Measurements from ENCODE around the gene RASSF3.

The RASSF3 gene

DNA sequence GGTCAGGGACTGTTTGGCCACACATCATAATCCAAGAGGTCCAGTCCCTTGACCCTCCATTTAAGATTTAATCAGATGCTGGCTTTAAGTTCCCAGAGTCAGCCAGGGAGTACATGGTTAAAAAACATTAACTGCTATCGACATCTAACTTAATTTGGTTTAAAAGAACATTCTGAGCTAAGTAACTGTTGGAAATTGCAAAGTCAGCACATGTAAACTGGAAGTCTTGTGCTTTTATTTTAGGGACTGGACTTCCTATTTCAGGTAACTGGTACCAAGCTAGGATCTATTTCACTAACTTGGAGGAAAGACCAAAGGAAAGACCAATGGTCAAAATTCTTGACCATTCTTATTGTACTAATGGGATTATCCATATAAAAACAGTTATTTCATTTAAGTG, 108.4 kb downstream of the RASSF3 start:
- no peak overlapping the region for H3K4me3 ChIP-seq (ENCODE audit: low read depth, low read length)
- TF ChIP-seq, protein P1, sequence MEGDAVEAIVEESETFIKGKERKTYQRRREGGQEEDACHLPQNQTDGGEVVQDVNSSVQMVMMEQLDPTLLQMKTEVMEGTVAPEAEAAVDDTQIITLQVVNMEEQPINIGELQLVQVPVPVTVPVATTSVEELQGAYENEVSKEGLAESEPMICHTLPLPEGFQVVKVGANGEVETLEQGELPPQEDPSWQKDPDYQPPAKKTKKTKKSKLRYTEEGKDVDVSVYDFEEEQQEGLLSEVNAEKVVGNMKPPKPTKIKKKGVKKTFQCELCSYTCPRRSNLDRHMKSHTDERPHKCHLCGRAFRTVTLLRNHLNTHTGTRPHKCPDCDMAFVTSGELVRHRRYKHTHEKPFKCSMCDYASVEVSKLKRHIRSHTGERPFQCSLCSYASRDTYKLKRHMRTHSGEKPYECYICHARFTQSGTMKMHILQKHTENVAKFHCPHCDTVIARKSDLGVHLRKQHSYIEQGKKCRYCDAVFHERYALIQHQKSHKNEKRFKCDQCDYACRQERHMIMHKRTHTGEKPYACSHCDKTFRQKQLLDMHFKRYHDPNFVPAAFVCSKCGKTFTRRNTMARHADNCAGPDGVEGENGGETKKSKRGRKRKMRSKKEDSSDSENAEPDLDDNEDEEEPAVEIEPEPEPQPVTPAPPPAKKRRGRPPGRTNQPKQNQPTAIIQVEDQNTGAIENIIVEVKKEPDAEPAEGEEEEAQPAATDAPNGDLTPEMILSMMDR (IDR thresholded peaks at IDR 0.05; ENCODE audit: insufficient read depth, low read depth, low read length, missing control alignments): no peak
- DNase-seq (ENCODE audit: low read depth): no peak

DNA sequence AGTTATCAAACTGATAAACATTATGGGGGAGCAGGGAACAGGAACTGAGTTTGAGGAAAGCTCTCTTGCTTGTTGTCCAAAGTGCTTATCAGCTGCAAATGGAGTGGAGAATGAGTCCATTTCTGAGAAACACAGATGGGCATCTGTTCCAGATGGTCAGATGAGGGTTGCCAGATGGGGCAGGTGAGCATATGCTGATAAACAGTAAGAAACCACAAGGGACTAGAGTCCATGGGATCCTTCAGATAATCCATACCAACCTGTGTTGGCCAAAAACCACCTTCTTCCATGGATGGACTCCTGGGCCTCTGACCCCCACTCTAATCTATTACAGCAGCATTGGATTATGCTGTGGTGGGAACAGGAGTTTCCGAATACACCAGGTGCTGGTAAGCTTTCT, 110.6 kb downstream of the RASSF3 start:
- TF ChIP-seq, protein P1 (IDR thresholded peaks at IDR 0.05; ENCODE audit: insufficient read depth, low read depth, low read length, missing control alignments): no peak
- no peak for DNase-seq (ENCODE audit: low read depth)
- H3K4me3 ChIP-seq (ENCODE audit: low read depth, low read length): no peak overlapping the region

DNA sequence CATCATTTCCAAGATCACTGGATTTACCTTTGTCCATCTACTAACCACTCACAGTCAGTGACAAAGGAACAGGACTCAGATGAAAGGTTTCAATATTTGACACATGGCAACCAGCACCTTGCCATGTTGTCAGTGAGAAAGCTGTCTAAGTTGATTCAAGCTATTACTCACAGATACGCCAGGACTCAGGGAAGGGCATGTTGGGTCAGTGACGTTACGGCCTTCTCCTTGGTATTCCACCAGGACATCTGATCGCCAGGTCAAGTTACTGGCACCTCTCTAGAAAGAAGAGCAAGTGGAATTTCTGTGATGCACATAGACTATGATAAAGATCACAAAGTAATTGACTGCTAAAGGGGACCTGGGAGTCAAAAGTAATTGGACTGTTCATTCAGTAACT, 112.5 kb downstream of the RASSF3 start:
- DNase-seq (ENCODE audit: low read depth): no peak
- TF ChIP-seq, protein P1 (IDR thresholded peaks at IDR 0.05; ENCODE audit: insufficient read depth, low read depth, low read length, missing control alignments): no peak
- H3K4me3 ChIP-seq (ENCODE audit: low read depth, low read length): no peak overlapping the region

GRCh38 chr12:64723630-64724029, 113.3 kb downstream of the RASSF3 start:
- TF ChIP-seq, protein P1 (IDR thresholded peaks at IDR 0.05; ENCODE audit: insufficient read depth, low read depth, low read length, missing control alignments): no peak
- no peak for DNase-seq (ENCODE audit: low read depth)
- H3K4me3 ChIP-seq (ENCODE audit: low read depth, low read length): no peak overlapping the region

- no peak for DNase-seq (ENCODE audit: low read depth)
- no peak overlapping the region for H3K4me3 ChIP-seq (ENCODE audit: low read depth, low read length)
- TF ChIP-seq, protein P1 (IDR thresholded peaks at IDR 0.05; ENCODE audit: insufficient read depth, low read depth, low read length, missing control alignments): no peak
Measured at GRCh38 chr12:64724201-64724745, 114.0 kb downstream of the RASSF3 start.

DNA sequence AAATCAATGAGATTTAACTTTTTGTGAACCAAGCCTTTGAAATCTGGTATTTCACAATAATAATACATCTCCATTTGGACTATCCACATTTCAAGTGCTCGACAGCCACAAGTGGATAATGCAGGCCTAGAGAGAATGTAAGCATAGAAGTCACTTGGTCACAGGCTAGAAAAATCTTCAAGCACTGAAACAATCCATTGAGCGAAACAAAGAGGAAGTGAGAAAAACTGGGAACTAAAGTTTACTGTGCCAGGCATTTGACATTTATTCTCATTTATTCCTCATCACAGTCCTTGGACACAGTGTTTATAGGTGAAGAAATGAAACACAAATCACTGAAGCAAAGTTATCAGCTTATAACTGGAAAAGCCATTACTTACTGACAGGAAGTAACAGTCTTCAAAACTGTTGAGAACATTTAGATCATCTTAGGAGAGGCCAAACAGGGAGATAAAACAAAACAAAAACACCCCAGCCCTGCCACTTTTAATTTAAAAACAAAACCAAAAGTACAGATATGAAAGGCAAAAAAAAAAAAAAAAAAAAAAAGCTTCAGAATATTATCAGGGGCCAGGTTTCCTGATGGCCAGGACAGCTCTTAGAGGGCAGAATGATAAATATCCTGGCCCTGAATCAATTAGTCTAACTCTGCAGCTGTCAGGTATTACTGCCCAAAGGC, 119.8 kb downstream of the RASSF3 start:
- peak; percentile 18 for DNase-seq (ENCODE audit: low read depth)
- H3K4me3 ChIP-seq (ENCODE audit: low read depth, low read length): peak overlapping the region; percentile 10; the same call in 1 of the 2 replicates
- TF ChIP-seq, protein P1 (IDR thresholded peaks at IDR 0.05; ENCODE audit: insufficient read depth, low read depth, low read length, missing control alignments): no peak

- TF ChIP-seq, protein P1 (IDR thresholded peaks at IDR 0.05; ENCODE audit: insufficient read depth, low read depth, low read length, missing control alignments): no peak
- peak overlapping the region; percentile 10; the same call in 1 of the 2 replicates for H3K4me3 ChIP-seq (ENCODE audit: low read depth, low read length)
- DNase-seq (ENCODE audit: low read depth): no peak
Measured at GRCh38 chr12:64730588-64730969, 120.3 kb downstream of the RASSF3 start.

Data from GM12865 (cell line).